ENCODE data around the gene MALRD1. TPM values are rescaled to one million over a fixed set of nuclear protein-coding genes. Genes with fewer than 3 reads are reported as not detected.

MALRD1 gene
- total and polyA plus RNA-seq, 2 donors (not counting 1 experiment from before 2014, with no cell fraction given): 0.62 to 1.7 TPM

DNA sequence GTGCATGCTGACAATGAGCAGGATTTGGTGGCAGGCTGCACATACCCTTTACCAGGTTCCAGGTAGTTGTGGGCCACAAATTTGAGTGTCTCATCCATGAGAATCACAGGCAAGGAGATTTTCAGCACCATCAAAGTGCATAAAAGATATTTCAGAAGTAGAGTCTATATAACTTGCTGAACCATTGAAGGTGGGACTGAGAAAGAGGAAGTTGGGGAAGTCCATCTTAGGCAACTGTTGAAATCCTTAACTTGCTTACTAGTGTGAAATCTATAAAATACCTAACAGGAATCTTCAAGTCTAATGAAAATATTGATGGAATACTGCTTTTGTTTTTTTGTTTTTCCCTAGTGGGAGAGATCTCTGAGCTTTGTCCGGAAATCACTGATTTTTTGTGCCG, 442.6 kb downstream of the MALRD1 start:
- Histone ChIP-seq H3K27me3 (ENCODE audit: control insufficient read depth, insufficient read depth, low read length) (no peaks in the 10 kb centered on the region), H2AFZ (ENCODE audit: low read length) (no peak overlapping the region), H3K4me1 (ENCODE audit: control insufficient read depth, extremely low read depth, insufficient read depth, low read length) (no peaks in the 10 kb centered on the region), H3K36me3 (ENCODE audit: control insufficient read depth, insufficient read depth, low read length) (no peaks in the 10 kb centered on the region), H3K4me2 (ENCODE audit: extremely low read depth, insufficient read depth, low read length) (no peak overlapping the region), H3K79me2 (ENCODE audit: control insufficient read depth, insufficient read depth, low read length) (no peaks in the 10 kb centered on the region), H3K9ac (ENCODE audit: insufficient read depth, low read length) (no peak overlapping the region), H4K20me1 (ENCODE audit: control insufficient read depth, extremely low read depth, insufficient read depth, low read length) (no peaks in the 10 kb centered on the region), H3K4me3 (replicated peaks in 1 of 4; ENCODE audit: control extremely low read depth in 1 of 4, insufficient read depth in 1 of 4, low read depth in 3 of 4, low read length in 4 of 4) (no peak overlapping the region), H3K27ac (ENCODE audit: insufficient read depth, low read length) (no peak overlapping the region), H3K9me3 (ENCODE audit: control insufficient read depth, insufficient read depth, low read depth, low read length) (no peaks in the 10 kb centered on the region)
- no peak for DNase-seq (ENCODE audit: low read depth in 2 of 2)
- TF ChIP-seq EZH2 (IDR thresholded peaks at IDR 0.05; ENCODE audit: low read length, missing control alignments) (no peak), CTCF (conservative IDR thresholded peaks at IDR 0.05 in 1 of 2, IDR thresholded peaks at IDR 0.05 in 1 of 2; ENCODE audit: low read depth in 1 of 2, low read length in 2 of 2) (no peak)

DNA sequence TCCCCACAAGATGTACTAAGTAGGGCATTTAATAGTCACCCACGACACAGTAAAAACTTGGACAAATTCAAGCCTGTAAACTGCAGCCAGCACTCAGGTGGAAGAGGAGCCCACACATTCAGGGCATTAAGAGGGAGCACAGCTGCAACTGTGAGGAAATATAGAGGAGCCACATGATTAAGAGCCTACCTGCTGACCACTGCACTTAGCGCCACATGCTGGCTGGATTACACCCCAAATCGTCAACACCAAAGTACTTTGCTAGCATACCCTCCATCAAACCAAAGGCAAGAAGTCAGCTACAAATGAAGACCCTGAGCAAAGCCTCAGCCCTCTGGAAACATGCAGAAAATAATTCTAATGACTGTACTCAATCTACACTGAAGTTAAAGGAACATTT, 445.3 kb downstream of the MALRD1 start:
- no peaks in the 10 kb centered on the region for H3K79me2 ChIP-seq (ENCODE audit: control insufficient read depth, insufficient read depth, low read length)

DNA sequence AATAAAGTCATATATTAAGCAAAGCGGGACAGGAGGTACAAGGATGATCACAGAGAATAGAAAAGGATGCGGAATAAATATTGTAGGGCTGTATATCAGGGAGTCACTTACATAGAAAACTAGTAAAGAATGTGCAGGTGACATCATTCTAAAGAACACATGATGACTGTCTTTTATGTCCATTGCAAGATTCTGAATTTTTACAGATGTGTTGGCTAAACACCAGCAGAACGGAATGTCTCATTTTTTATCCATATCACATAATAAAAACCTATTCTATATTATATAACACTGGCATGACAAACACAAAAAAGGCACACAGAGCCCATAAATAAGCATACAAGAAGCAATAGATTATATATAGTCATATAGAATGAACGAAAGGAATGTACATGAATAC, 448.4 kb downstream of the MALRD1 start:
- no peaks in the 10 kb centered on the region for H3K79me2 ChIP-seq (ENCODE audit: control insufficient read depth, insufficient read depth, low read length)
- no peaks in the 10 kb centered on the region for H4K20me1 ChIP-seq (ENCODE audit: control insufficient read depth, extremely low read depth, insufficient read depth, low read length)
- no peaks in the 10 kb centered on the region for H3K36me3 ChIP-seq (ENCODE audit: control insufficient read depth, insufficient read depth, low read length)
- H3K27me3 ChIP-seq (ENCODE audit: control insufficient read depth, insufficient read depth, low read length): no peaks in the 10 kb centered on the region
- no peak overlapping the region for H2AFZ ChIP-seq (ENCODE audit: low read length)
- no peak overlapping the region for H3K4me2 ChIP-seq (ENCODE audit: extremely low read depth, insufficient read depth, low read length)
- no peaks in the 10 kb centered on the region for H3K9me3 ChIP-seq (ENCODE audit: control insufficient read depth, insufficient read depth, low read depth, low read length)
- H3K4me1 ChIP-seq (ENCODE audit: control insufficient read depth, extremely low read depth, insufficient read depth, low read length): no peaks in the 10 kb centered on the region
- H3K27ac ChIP-seq (ENCODE audit: insufficient read depth, low read length): no peak overlapping the region
- TF ChIP-seq EZH2 (IDR thresholded peaks at IDR 0.05; ENCODE audit: low read length, missing control alignments) (no peak), CTCF (conservative IDR thresholded peaks at IDR 0.05 in 1 of 2, IDR thresholded peaks at IDR 0.05 in 1 of 2; ENCODE audit: low read depth in 1 of 2, low read length in 2 of 2) (no peak)
- no peak overlapping the region for H3K9ac ChIP-seq (ENCODE audit: insufficient read depth, low read length)
- H3K4me3 ChIP-seq (replicated peaks in 1 of 4; ENCODE audit: control extremely low read depth in 1 of 4, insufficient read depth in 1 of 4, low read depth in 3 of 4, low read length in 4 of 4): no peak overlapping the region
- no peak for DNase-seq (ENCODE audit: low read depth in 2 of 2)

More for the DNA sequence above, 445.3 kb downstream of the MALRD1 start:
- H4K20me1 ChIP-seq (ENCODE audit: control insufficient read depth, extremely low read depth, insufficient read depth, low read length): no peaks in the 10 kb centered on the region
- H3K4me2 ChIP-seq (ENCODE audit: extremely low read depth, insufficient read depth, low read length): no peak overlapping the region
- no peak overlapping the region for H2AFZ ChIP-seq (ENCODE audit: low read length)
- H3K4me3 ChIP-seq (replicated peaks in 1 of 4; ENCODE audit: control extremely low read depth in 1 of 4, insufficient read depth in 1 of 4, low read depth in 3 of 4, low read length in 4 of 4): no peak overlapping the region
- H3K9ac ChIP-seq (ENCODE audit: insufficient read depth, low read length): no peak overlapping the region
- no peaks in the 10 kb centered on the region for H3K9me3 ChIP-seq (ENCODE audit: control insufficient read depth, insufficient read depth, low read depth, low read length)
- no peaks in the 10 kb centered on the region for H3K27me3 ChIP-seq (ENCODE audit: control insufficient read depth, insufficient read depth, low read length)
- no peak for DNase-seq (ENCODE audit: low read depth in 2 of 2)
- no peaks in the 10 kb centered on the region for H3K36me3 ChIP-seq (ENCODE audit: control insufficient read depth, insufficient read depth, low read length)
- H3K4me1 ChIP-seq (ENCODE audit: control insufficient read depth, extremely low read depth, insufficient read depth, low read length): no peaks in the 10 kb centered on the region
- TF ChIP-seq CTCF (conservative IDR thresholded peaks at IDR 0.05 in 1 of 2, IDR thresholded peaks at IDR 0.05 in 1 of 2; ENCODE audit: low read depth in 1 of 2, low read length in 2 of 2): no peak
- TF ChIP-seq EZH2 (IDR thresholded peaks at IDR 0.05; ENCODE audit: low read length, missing control alignments): no peak
- no peak overlapping the region for H3K27ac ChIP-seq (ENCODE audit: insufficient read depth, low read length)

Measured in fibroblast of lung (primary cell).